OCI-LY1 (cell line): ENCODE measurements around the gene SHTN1.

Experiments used
- H2AFZ ChIP-seq: fragments of 200-600 bp; sonication (generic), shearing (Covaris generic); 2 replicates; pipeline ENCODE4 v1.6.0; 2014; ENCODE audit warnings: antibody characterized with exemption, mild to moderate bottlenecking, low read length
- H3F3A ChIP-seq: fragments of 200-600 bp; sonication (generic), shearing (Covaris generic); 2 replicates; pipeline ENCODE4 v1.6.0; 2014; ENCODE audit warnings: mild to moderate bottlenecking, antibody characterized with exemption, low read length, moderate library complexity; ENCODE audit not compliant: insufficient read depth
- H3K27ac ChIP-seq: fragments of 200-600 bp; sonication (generic); 2 replicates; pipeline ENCODE4 v1.5.1; 2014; ENCODE audit warnings: low read length, mixed run types, mild to moderate bottlenecking, low read depth; ENCODE audit not compliant: poor library complexity, severe bottlenecking
- H3K27me3 ChIP-seq: fragments of 200-600 bp; sonication (generic); 2 replicates; pipeline ENCODE4 v1.6.0; 2014; ENCODE audit warnings: antibody characterized with exemption, mild to moderate bottlenecking, low read length, moderate library complexity; ENCODE audit not compliant: insufficient read depth
- H3K36me3 ChIP-seq: fragments of 200-600 bp; sonication (generic); 2 replicates; pipeline ENCODE4 v1.6.1; 2014; ENCODE audit warnings: mild to moderate bottlenecking, antibody characterized with exemption, low read length, moderate library complexity, mixed read lengths; ENCODE audit not compliant: insufficient read depth
- H3K4me1 ChIP-seq: fragments of 200-600 bp; sonication (generic); 2 replicates; pipeline ENCODE4 v1.5.1; 2014; ENCODE audit warnings: mild to moderate bottlenecking, low read length, moderate library complexity; ENCODE audit not compliant: insufficient read depth, severe bottlenecking
- H3K4me2 ChIP-seq: fragments of 200-600 bp; sonication (generic), shearing (Covaris generic); 2 replicates; pipeline ENCODE4 v1.6.1; 2014; ENCODE audit warnings: low read length
- H3K4me3 ChIP-seq: fragments of 200-600 bp; sonication (generic); 2 replicates; pipeline ENCODE4 v1.5.1; 2014; ENCODE audit warnings: low read length, low read depth, mild to moderate bottlenecking, mixed read lengths; ENCODE audit not compliant: poor library complexity, severe bottlenecking
- H3K79me2 ChIP-seq: fragments of 200-600 bp; shearing (Covaris generic); 2 replicates; pipeline ENCODE4 v1.6.1; 2016; ENCODE audit warnings: mixed run types, low read length, mixed read lengths; ENCODE audit not compliant: insufficient read depth
- H3K9ac ChIP-seq: fragments of 200-600 bp; sonication (generic), shearing (Covaris generic); 2 replicates; pipeline ENCODE4 v1.6.1; 2014; ENCODE audit warnings: mild to moderate bottlenecking, low read length, mixed read lengths
- H3K9me2 ChIP-seq: fragments of 200-600 bp; sonication (generic), shearing (Covaris generic); 2 replicates; pipeline ENCODE4 v1.6.1; 2014; ENCODE audit warnings: low read depth, mild to moderate bottlenecking, low read length, mixed read lengths
- H3K9me3 ChIP-seq: fragments of 200-600 bp; shearing (Covaris generic); 2 replicates; pipeline ENCODE4 v1.6.1; 2014; ENCODE audit warnings: low read length, mixed read lengths
- H4K20me1 ChIP-seq: fragments of 200-600 bp; sonication (generic), shearing (Covaris generic); 2 replicates; pipeline ENCODE4 v1.6.0; 2016; ENCODE audit warnings: mild to moderate bottlenecking, low read length; ENCODE audit not compliant: insufficient read depth
- EZH2 ChIP-seq: fragments of 200-600 bp; sonication (generic), shearing (Covaris generic); IDR thresholded peaks from 2 replicates; pipeline ENCODE4 v1.8.0; 2017; ENCODE audit warnings: borderline replicate concordance, mixed run types, mild to moderate bottlenecking, antibody characterized with exemption, low read length, moderate library complexity, mixed read lengths
- TF ChIP-seq, protein P1 (sequence below): fragments of 200-600 bp; sonication (generic), shearing (Covaris generic); IDR thresholded peaks from 2 replicates; pipeline ENCODE4 v1.5.1; 2017; ENCODE audit warnings: mild to moderate bottlenecking, antibody characterized with exemption, low read length, moderate library complexity, mixed read lengths

Gene SHTN1

DNA sequence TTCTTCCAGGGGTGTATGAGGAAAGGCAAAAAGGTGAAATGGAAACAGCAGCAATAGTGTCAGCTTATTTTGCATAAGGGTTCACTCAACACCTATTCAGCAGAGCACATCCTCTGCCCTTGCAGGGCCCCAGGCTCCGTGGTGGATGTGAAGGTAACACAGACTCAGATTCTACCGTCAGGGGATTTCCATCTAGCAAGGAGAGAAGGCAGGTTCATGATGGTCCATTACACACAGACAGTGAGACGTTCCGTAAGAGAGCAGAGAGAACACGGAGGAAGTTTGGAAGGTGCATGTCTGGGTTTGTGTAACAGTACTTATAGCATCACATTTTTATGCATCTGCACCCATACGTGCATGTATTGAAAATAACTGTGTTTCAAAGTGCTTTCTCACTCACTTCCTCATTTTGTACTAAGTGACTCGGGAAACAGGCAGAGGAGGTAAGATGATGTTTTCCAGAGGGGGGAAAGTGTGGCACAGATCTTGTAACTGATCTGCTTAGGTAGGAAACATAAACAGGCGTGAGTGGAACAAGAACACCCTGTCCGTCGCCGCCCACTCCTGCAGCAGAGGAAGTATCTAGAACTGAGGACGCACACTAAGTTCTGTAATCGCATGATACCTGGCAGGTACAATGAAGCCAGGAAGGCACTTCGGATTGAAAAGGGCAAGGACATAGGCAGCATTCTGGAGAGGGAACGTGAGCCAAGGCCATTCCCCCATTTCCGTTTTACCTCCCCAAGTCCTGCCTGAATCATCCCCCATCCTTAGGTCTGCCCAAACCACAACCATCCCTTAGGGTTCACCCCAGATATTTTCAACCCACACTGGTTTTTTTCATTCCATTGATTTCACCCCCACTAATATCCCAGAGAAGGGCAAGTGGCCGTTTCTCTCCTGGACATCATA lies 156.7 kb downstream of the SHTN1 start:
- Histone ChIP-seq H3K4me1 (peaks cover 68% of the 10 kb centered on the region), H2AFZ (no peak overlapping the region), H3K36me3 (peaks cover 7% of the 10 kb centered on the region), H3K27me3 (no peaks in the 10 kb centered on the region), H3K4me3 (peak overlapping the region; percentile 91), H3K79me2 (peaks cover 8% of the 10 kb centered on the region; the same call in 1 of the 2 replicates), H3K27ac (peak overlapping the region; percentile 100), H4K20me1 (no peaks in the 10 kb centered on the region), H3F3A (peaks cover 8% of the 10 kb centered on the region; the same call in 1 of the 2 replicates), H3K4me2 (peak overlapping the region; percentile 92), H3K9me2 (no peaks in the 10 kb centered on the region), H3K9ac (peak overlapping the region; percentile 98), H3K9me3 (no peaks in the 10 kb centered on the region)
- TF ChIP-seq, protein P1, sequence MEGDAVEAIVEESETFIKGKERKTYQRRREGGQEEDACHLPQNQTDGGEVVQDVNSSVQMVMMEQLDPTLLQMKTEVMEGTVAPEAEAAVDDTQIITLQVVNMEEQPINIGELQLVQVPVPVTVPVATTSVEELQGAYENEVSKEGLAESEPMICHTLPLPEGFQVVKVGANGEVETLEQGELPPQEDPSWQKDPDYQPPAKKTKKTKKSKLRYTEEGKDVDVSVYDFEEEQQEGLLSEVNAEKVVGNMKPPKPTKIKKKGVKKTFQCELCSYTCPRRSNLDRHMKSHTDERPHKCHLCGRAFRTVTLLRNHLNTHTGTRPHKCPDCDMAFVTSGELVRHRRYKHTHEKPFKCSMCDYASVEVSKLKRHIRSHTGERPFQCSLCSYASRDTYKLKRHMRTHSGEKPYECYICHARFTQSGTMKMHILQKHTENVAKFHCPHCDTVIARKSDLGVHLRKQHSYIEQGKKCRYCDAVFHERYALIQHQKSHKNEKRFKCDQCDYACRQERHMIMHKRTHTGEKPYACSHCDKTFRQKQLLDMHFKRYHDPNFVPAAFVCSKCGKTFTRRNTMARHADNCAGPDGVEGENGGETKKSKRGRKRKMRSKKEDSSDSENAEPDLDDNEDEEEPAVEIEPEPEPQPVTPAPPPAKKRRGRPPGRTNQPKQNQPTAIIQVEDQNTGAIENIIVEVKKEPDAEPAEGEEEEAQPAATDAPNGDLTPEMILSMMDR: no peak

DNA sequence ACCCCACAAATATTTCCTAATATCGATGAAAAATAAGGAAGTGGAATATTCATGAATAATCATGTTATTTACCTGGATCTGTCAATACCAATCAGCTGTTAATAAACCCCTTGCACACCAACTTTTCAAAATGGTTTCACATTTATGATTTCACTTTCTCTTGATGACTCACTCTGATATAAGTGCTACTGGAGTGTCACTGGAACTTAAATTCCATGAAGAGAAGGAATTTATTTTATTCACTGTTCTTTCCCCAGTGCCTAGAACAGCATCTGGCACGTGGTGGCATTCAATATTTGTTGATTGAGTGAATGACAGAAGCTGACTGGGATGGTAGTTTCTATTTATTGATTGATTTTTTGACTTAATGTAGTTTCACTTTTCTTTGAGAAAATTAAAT lies 159.2 kb downstream of the SHTN1 start:
- H3F3A ChIP-seq: peaks cover 8% of the 10 kb centered on the region; the same call in 1 of the 2 replicates
- peaks cover 92% of the 10 kb centered on the region for H3K4me1 ChIP-seq
- H3K36me3 ChIP-seq: peaks cover 7% of the 10 kb centered on the region; the same call in 1 of the 2 replicates
- H4K20me1 ChIP-seq: no peaks in the 10 kb centered on the region
- TF ChIP-seq, protein P1: no peak
- no peak for TF ChIP-seq EZH2
- no peaks in the 10 kb centered on the region for H3K9me3 ChIP-seq
- no peaks in the 10 kb centered on the region for H3K27me3 ChIP-seq
- peaks cover 21% of the 10 kb centered on the region for H3K79me2 ChIP-seq
- H3K4me3 ChIP-seq: peak overlapping the region; percentile 22
- H3K9ac ChIP-seq: peak overlapping the region; percentile 13; the same call in 1 of the 2 replicates
- H2AFZ ChIP-seq: no peak overlapping the region
- no peaks in the 10 kb centered on the region for H3K9me2 ChIP-seq
- peak overlapping the region; percentile 49 for H3K27ac ChIP-seq
- H3K4me2 ChIP-seq: peak overlapping the region; percentile 36

DNA sequence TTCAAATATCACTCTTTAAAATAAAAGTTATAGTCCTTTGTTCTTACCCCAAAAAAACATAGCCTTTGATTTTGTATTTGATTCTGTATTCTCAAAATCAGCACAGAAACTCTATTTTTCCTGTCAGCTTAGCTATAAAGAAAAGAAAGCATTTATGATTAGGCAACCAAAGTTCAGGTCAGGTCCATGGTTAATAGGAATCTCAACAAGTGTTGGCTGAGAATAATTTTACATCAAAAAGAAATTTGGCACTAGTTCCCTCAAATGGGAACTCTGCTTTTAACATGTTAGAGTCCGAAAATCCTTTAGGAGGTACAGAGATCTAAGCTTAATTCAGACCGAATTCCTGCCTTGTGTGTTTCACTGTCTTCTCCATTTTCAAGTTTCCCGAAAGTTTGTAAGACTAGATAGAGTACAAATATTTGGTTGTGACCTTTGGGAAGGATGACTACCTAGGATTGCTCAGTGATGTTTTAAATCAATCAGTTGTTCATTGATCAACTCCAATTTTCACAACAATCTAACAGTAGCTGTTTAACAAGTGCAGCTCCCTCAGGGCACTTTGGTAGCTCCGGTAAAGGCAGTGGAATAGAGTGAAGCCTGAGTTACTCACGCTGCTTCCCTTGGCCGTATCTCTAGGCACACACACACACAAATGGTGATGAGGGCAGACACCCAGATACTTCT lies 164.5 kb downstream of the SHTN1 start:
- H2AFZ ChIP-seq: peak overlapping the region; percentile 40; the same call in 1 of the 2 replicates
- peak overlapping the region; percentile 94 for H3K4me2 ChIP-seq
- H4K20me1 ChIP-seq: no peaks in the 10 kb centered on the region
- peak overlapping the region; percentile 57 for H3K4me3 ChIP-seq
- peak overlapping the region; percentile 98 for H3K27ac ChIP-seq
- no peaks in the 10 kb centered on the region for H3K27me3 ChIP-seq
- H3K4me1 ChIP-seq: peaks cover 100% of the 10 kb centered on the region
- no peaks in the 10 kb centered on the region for H3F3A ChIP-seq
- H3K9me2 ChIP-seq: no peaks in the 10 kb centered on the region
- peaks cover 35% of the 10 kb centered on the region for H3K79me2 ChIP-seq
- peaks cover 7% of the 10 kb centered on the region; the same call in 1 of the 2 replicates for H3K36me3 ChIP-seq
- no peaks in the 10 kb centered on the region for H3K9me3 ChIP-seq
- peak overlapping the region; percentile 75 for H3K9ac ChIP-seq
- TF ChIP-seq, protein P1: no peak
- TF ChIP-seq EZH2: no peak
